MM.1S (cell line): ENCODE data around the gene IFI27L2.

Experiments
- EZH2 ChIP-seq: fragments of 300-600 bp; sonication (generic); optimal IDR thresholded peaks from 2 replicates; pipeline ENCODE3; 2017; ENCODE audit warnings: low read depth, mild to moderate bottlenecking, antibody characterized with exemption, low read length, mixed read lengths
- EZH2phosphoT487 ChIP-seq: fragments of 300-600 bp; sonication (generic); IDR thresholded peaks from 2 replicates; pipeline ENCODE4 v1.6.1; 2018; ENCODE audit warnings: antibody characterized with exemption, low read length
- TF ChIP-seq, protein P1 (sequence below): fragments of 300-600 bp; sonication (generic); IDR thresholded peaks from 2 replicates; pipeline ENCODE4 v1.5.1; 2016; ENCODE audit warnings: antibody characterized with exemption, low read length, mixed read lengths

DNA sequence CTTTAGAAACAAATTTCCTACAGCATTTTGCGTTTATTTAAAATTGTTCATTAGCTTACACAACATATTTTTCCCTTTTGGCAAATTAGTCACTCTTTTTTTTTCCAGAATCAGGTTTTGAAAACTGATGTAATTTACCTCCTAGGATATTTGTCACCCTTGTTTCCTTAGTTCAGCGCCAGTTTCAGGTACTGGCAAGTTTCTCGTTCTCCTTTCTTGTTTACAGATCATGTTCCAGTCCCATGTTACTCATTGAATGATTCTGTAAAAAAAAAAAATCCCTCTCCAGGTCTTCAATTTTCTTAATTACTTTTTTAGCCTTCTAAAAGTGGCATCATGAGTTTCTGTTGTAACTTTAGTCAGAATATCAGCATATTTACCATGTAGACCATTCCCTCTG, 47.4 kb upstream of the IFI27L2 start:
- TF ChIP-seq EZH2 (no peak), EZH2phosphoT487 (no peak)
- TF ChIP-seq, protein P1, sequence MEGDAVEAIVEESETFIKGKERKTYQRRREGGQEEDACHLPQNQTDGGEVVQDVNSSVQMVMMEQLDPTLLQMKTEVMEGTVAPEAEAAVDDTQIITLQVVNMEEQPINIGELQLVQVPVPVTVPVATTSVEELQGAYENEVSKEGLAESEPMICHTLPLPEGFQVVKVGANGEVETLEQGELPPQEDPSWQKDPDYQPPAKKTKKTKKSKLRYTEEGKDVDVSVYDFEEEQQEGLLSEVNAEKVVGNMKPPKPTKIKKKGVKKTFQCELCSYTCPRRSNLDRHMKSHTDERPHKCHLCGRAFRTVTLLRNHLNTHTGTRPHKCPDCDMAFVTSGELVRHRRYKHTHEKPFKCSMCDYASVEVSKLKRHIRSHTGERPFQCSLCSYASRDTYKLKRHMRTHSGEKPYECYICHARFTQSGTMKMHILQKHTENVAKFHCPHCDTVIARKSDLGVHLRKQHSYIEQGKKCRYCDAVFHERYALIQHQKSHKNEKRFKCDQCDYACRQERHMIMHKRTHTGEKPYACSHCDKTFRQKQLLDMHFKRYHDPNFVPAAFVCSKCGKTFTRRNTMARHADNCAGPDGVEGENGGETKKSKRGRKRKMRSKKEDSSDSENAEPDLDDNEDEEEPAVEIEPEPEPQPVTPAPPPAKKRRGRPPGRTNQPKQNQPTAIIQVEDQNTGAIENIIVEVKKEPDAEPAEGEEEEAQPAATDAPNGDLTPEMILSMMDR = no peak
